Astrocyte of the spinal cord (primary cell): Measurements from ENCODE around the gene MAEA.
"Not testable (repeated sequence)": the region's sequence is repeated elsewhere in the genome, so short reads cannot be mapped to it uniquely, and the experiment has no call there.

Source experiments
- DNase-seq: peaks from one replicate; pipeline ENCODE4 v3.0.0; 2011; ENCODE audit warnings: low read depth, low spot score
- H3K4me3 ChIP-seq: 2 replicates; pipeline ENCODE4 v1.5.1; 2011; ENCODE audit warnings: low read depth, mild to moderate bottlenecking, low read length, moderate library complexity
- in situ Hi-C: cut with HindIII; loops from 2 replicates; pipeline ENCODE4 v1.10.0; 2017; ENCODE audit warnings: low sequenced_read_pairs
- TF ChIP-seq, protein P1 (sequence below): IDR thresholded peaks from 2 replicates; pipeline ENCODE4 v1.5.1; 2012; ENCODE audit warnings: low read depth, mild to moderate bottlenecking, low read length, inconsistent platforms

The MAEA gene

DNA sequence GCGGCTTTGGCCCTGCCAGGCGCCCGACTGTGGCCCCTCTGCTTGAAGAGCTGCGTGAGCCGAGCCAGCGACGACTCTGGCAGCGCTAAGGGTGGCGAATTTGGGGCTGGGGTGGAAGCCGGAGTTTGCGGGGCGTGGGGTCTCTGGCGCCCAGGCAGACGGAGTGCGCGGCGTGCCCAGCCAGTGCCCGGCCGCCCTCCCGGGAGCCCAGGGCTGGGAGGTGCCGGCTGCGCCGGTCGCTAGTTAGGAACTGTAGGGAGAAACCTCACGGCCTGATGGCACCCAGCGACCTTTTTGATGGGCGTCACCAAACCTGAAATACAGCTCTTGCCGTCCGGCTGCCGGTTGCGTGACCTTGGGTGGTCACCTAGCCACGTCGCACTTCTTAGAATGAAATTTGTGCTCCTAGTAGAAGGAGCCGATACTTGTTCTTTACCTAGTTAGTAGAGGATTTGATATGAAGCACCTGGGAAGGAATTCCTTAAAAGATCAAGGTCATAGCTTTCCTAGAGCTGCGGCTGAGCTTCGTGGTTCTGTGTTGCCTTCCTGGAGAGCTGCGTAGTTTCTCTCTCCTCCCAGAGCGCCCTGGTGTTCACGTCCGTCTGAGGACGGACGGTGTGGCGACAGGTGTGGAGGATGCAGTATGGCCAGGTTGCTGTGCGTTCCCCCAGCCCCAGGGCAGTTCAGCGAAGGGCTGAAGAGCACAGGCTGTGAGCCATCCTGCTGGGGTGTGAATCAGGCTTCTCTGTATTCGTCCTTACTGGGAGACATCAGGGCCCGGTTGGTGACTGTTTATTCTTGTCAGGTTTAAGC is 680 bp downstream of the MAEA start:
- DNase-seq = no peak
- TF ChIP-seq, protein P1, sequence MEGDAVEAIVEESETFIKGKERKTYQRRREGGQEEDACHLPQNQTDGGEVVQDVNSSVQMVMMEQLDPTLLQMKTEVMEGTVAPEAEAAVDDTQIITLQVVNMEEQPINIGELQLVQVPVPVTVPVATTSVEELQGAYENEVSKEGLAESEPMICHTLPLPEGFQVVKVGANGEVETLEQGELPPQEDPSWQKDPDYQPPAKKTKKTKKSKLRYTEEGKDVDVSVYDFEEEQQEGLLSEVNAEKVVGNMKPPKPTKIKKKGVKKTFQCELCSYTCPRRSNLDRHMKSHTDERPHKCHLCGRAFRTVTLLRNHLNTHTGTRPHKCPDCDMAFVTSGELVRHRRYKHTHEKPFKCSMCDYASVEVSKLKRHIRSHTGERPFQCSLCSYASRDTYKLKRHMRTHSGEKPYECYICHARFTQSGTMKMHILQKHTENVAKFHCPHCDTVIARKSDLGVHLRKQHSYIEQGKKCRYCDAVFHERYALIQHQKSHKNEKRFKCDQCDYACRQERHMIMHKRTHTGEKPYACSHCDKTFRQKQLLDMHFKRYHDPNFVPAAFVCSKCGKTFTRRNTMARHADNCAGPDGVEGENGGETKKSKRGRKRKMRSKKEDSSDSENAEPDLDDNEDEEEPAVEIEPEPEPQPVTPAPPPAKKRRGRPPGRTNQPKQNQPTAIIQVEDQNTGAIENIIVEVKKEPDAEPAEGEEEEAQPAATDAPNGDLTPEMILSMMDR = no peak
- in situ Hi-C loops = no loop called here
- H3K4me3 ChIP-seq = peak overlapping the region; percentile 78

DNA sequence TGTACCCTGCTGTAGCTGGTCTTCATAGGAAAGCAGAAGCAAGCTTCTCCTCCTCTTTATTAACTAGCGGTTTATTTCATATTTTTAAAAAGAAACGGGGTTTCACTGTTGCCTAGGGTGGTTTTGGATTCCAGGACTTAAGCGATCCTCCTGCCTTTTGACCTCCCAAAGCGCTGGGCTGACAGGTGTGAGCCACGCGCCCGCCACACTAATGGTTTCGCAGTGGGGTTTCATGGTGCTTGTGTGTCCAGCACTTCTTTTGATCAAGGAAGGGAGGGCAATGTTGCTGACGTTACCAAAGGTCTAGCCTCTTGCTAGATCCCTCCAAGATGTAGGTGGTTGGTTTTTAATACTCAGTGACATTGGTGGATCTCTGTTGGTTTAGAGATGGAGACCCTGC is 1.4 kb downstream of the MAEA start:
- DNase-seq = no peak
- in situ Hi-C loops = no loop called here
- TF ChIP-seq, protein P1 = no peak
- H3K4me3 ChIP-seq = peak overlapping the region; percentile 78

DNA sequence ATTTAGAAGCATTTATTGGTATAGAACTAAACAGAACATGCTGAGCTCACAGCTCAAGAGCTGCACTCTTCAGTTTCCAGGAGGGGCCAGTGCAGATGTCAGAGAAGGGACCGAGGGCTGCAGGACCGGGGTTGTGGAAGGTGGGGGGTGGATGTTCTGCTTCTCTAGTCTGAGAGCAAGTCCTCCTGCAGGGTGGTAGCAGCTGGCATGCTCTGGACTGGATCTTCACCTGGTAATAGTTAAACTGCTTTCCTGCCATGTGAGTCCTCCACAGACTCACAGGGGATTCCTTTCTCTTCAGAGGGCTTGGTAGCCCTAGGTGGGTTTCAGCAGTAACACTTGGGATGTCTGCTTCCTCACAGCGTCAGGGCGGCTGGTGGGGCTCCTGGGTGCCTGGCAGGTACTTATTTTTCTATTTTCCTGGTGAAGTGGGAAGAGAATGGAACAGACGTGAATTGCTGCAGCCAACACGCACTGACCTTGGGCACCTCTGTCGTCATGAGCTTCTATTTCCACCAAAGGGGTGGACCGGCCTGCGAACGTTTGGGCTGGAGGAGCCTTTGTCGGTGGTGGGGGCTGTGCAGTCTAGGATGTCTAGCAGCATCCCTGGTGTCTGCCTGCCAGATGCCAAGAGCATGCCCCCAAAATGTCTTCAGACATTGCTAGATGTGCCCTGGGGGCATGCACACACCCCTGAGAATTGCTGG is 2.5 kb downstream of the MAEA start:
- no peak for DNase-seq
- TF ChIP-seq, protein P1 = no peak
- in situ Hi-C loops = no loop called here
- H3K4me3 ChIP-seq = no peak overlapping the region

DNA sequence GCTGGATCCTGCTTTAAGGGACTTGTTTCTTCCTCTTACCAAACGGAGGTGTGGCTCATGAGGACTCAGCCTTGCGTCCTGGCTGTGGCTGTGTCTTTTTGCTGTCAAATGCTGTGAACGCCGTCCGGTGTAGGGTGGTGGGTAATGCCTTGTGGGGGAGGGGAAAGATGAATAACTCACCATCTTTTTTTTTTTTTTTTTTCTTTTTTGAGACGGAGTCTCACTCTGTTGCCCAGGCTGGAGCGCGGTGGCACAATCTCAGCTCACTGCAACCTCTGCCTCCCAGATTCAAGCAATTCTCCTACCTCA is 3.0 kb downstream of the MAEA start:
- H3K4me3 ChIP-seq, DNase-seq, in situ Hi-C loops: not testable (repeated sequence)

DNA sequence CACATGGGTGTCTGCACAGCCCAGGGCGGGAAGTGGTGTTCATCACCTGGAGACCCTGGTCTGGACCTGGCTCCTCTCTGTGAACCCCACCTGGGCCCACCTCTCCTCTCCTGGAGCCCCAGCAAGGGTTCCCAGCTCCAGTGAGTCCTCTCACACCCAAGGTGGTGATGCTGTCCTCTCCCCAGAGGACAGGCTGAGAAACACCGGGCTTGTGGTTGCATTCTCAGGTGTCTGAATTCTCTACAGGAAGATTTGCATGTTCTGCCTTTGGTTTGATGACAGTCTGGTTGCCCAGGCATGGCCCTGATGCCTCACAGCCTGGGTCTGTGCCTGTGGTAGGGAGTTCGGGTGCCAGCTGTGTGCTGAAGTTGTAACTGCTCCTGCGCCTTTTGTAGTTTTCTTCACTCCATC is 3.8 kb downstream of the MAEA start:
- no peak for DNase-seq
- TF ChIP-seq, protein P1 = no peak
- H3K4me3 ChIP-seq = no peak overlapping the region
- in situ Hi-C loops = no loop called here

DNA sequence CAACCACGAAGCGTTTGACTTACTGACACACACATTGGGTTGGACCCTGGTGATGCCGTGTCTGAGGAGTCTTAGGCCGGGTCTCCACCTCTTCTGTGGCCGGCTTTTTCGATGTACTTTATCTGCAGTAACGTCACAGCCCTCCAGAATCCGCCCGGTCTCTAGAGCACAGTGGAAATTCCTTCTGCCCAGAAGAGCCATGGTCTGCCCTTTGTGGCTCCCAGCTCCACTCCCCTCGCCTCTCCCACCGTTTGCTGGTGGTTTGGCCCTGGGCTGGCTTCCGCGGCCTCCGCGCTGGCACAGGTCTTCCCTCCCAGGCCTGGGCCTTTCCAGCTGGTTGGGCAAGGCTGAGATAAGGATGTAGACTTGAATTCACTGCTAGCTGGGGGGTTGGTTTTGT is 4.3 kb downstream of the MAEA start:
- in situ Hi-C loops = no loop called here
- TF ChIP-seq, protein P1 = no peak
- H3K4me3 ChIP-seq = no peak overlapping the region
- DNase-seq = peak; percentile 36

DNA sequence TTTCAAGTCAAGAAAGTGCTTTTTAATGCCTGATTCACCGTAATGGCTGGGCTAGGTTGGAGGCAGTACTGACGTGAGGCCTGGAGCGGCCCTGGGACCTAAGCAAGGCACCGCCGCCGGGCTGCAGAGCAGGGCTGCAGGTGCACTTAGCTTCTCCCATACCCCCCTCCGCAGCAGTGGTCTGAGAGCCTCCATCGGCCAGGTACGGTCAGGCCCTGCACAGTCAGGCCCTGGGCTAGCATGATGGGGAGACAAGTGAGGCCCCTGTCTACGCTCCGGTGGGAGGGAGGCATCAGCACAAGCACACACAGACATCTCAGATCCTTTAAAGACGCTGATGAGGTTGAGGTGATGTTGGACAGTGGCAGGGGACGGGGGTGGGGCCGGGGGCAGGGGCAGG is 4.7 kb downstream of the MAEA start:
- DNase-seq = no peak
- TF ChIP-seq, protein P1 = no peak
- H3K4me3 ChIP-seq = no peak overlapping the region
- in situ Hi-C loops = no loop called here
